ENCODE measurements around the gene GRAMD1A.

The GRAMD1A gene

DNA sequence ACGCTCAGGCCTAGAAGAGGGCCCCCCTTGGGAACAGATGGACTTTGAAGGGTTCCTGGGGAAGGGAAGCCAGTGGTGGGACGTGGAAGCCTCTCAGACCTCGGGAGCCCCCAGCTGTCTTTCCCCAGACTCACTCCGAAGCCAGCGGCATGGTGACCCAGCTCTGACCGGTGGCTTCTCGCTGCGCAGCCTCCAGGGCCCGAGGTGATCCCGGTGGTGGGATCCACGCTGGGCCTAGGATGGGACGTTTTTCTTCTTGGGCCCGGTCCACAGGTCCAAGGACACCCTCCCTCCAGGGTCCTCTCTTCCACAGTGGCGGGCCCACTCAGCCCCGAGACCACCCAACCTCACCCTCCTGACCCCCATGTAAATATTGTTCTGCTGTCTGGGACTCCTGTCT is 66.0 kb downstream of the GRAMD1A start:
- Histone ChIP-seq H3K4me1 (ENCODE audit: insufficient read depth, poor library complexity, severe bottlenecking) (peaks cover 7% of the 10 kb centered on the region), H3K27ac (ENCODE audit: poor library complexity, severe bottlenecking) (no peak overlapping the region), H3K9me3 (ENCODE audit: severe bottlenecking) (no peaks in the 10 kb centered on the region), H3K36me3 (ENCODE audit: low read depth) (no peaks in the 10 kb centered on the region), H3K4me3 (ENCODE audit: severe bottlenecking) (no peak overlapping the region), H3K27me3 (ENCODE audit: insufficient read depth, poor library complexity, severe bottlenecking) (no peaks in the 10 kb centered on the region)
- ATAC-seq (ENCODE audit: low read depth) = no peak
- DNase-seq (ENCODE audit: low spot score) = no peak
- TF ChIP-seq, protein P1, sequence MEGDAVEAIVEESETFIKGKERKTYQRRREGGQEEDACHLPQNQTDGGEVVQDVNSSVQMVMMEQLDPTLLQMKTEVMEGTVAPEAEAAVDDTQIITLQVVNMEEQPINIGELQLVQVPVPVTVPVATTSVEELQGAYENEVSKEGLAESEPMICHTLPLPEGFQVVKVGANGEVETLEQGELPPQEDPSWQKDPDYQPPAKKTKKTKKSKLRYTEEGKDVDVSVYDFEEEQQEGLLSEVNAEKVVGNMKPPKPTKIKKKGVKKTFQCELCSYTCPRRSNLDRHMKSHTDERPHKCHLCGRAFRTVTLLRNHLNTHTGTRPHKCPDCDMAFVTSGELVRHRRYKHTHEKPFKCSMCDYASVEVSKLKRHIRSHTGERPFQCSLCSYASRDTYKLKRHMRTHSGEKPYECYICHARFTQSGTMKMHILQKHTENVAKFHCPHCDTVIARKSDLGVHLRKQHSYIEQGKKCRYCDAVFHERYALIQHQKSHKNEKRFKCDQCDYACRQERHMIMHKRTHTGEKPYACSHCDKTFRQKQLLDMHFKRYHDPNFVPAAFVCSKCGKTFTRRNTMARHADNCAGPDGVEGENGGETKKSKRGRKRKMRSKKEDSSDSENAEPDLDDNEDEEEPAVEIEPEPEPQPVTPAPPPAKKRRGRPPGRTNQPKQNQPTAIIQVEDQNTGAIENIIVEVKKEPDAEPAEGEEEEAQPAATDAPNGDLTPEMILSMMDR (IDR thresholded peaks at IDR 0.05; ENCODE audit: poor library complexity, severe bottlenecking) = no peak

DNA sequence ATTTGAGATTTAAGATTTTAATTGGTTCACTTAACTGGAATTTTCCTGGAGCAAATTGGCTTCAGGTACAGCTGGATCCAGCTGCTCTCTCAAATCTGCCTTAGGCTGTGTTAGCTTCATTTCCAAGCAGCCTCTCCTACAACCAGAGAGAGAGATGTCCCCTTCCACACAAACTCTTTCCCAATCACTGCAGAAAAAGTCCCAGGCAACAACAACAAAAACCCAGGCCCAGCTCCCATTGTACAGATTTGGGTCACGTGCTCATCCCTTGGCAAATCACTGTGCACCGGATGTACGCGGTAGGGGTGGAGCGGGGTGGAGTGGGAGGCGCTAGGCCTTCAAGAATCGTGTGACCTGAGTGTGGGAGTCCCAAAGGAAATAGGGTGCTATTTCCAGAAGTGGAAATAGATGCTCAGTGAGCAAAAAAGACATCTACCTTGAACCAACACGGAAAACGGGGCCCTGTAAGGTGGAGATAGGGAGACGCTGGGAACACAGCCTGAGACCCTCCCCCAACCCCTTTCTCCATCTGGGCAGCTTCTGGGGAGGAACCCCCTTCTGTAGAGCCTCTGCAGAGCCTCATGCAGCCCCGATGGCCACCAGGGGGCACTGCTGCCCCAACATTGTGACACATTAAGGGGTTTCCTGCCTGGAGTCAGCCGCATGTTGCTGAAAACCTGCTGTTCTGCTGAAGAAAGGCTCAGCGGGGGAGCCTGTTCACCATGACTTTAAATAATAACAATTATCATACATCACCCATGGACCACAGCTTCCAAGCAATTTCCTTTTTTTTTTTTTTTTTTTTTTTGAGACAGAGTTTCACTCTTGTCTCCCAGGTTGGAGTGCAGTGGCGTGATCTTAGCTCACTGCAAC is 66.8 kb downstream of the GRAMD1A start:
- TF ChIP-seq, protein P1 (IDR thresholded peaks at IDR 0.05; ENCODE audit: poor library complexity, severe bottlenecking) = peak; percentile 83
- no peaks in the 10 kb centered on the region for H3K9me3 ChIP-seq (ENCODE audit: severe bottlenecking)
- no peak for DNase-seq (ENCODE audit: low spot score)
- no peaks in the 10 kb centered on the region for H3K36me3 ChIP-seq (ENCODE audit: low read depth)
- no peaks in the 10 kb centered on the region for H3K27me3 ChIP-seq (ENCODE audit: insufficient read depth, poor library complexity, severe bottlenecking)
- H3K4me3 ChIP-seq (ENCODE audit: severe bottlenecking) = no peak overlapping the region
- no peak overlapping the region for H3K27ac ChIP-seq (ENCODE audit: poor library complexity, severe bottlenecking)
- peak; percentile 89 for ATAC-seq (ENCODE audit: low read depth)
- peaks cover 7% of the 10 kb centered on the region for H3K4me1 ChIP-seq (ENCODE audit: insufficient read depth, poor library complexity, severe bottlenecking)

DNA sequence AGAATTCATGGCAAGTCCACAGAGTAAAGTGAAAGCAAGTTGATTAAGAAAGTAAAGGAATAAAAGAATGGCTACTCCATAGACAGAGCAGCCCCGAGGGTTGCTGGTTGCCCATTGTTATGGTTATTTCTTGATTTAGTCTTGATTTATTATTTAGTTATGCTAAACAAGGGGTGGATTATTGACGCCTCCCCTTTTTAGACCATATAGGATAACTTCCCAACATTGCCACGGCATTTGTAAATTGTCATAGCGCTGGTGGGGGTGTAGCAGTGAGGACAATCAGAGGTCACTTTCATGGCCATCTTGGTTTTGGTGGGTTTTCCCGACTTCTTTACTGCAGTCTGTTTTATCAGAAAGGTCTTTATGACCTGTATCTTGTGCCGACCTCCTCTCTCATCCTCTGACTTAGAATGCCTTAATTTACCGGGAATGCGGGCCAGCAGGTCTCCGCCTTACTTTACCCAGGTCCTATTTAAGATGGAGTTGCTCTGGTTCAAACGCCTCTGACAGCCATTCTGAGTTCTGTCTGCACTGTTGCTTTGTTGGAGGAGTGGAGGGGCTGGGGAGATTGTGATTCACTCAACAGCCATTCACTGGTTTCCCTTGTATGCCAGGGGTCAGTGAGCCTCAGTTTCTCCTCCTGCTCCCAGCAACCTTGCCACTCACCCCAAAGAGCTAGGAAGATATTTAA is 69.0 kb downstream of the GRAMD1A start:
- no peak for DNase-seq (ENCODE audit: low spot score)
- no peak for ATAC-seq (ENCODE audit: low read depth)
- Histone ChIP-seq H3K27ac (ENCODE audit: poor library complexity, severe bottlenecking) (no peak overlapping the region), H3K27me3 (ENCODE audit: insufficient read depth, poor library complexity, severe bottlenecking) (no peaks in the 10 kb centered on the region), H3K9me3 (ENCODE audit: severe bottlenecking) (no peaks in the 10 kb centered on the region), H3K4me3 (ENCODE audit: severe bottlenecking) (no peak overlapping the region), H3K4me1 (ENCODE audit: insufficient read depth, poor library complexity, severe bottlenecking) (peaks cover 7% of the 10 kb centered on the region), H3K36me3 (ENCODE audit: low read depth) (no peaks in the 10 kb centered on the region)
- TF ChIP-seq, protein P1 (IDR thresholded peaks at IDR 0.05; ENCODE audit: poor library complexity, severe bottlenecking) = no peak

DNA sequence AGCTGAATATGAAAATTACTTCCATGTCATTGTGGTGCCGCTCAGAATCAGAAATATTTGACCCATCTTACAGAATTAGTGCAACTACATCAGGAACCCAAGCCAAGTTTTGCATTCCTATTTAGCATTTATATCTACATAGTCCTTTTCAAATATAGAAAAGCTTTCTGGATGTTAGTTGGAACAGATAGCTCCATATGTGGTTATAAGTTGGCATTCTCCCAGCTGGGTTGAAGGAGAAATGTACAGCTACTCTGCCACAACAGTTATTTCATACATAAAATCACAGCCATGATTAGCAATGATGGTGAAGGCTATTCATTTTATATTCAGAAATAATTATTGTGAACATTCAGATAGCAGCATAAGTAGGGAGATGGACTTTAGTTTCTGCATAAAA is 69.6 kb downstream of the GRAMD1A start:
- H3K27ac ChIP-seq (ENCODE audit: poor library complexity, severe bottlenecking) = no peak overlapping the region

More for the DNA sequence above, 69.6 kb downstream of the GRAMD1A start:
- ATAC-seq (ENCODE audit: low read depth) (no peak), DNase-seq (ENCODE audit: low spot score) (no peak)
- Histone ChIP-seq H3K9me3 (ENCODE audit: severe bottlenecking) (no peaks in the 10 kb centered on the region), H3K4me3 (ENCODE audit: severe bottlenecking) (no peak overlapping the region), H3K4me1 (ENCODE audit: insufficient read depth, poor library complexity, severe bottlenecking) (peaks cover 7% of the 10 kb centered on the region), H3K27me3 (ENCODE audit: insufficient read depth, poor library complexity, severe bottlenecking) (no peaks in the 10 kb centered on the region), H3K36me3 (ENCODE audit: low read depth) (no peaks in the 10 kb centered on the region)
- TF ChIP-seq, protein P1 (IDR thresholded peaks at IDR 0.05; ENCODE audit: poor library complexity, severe bottlenecking) = no peak

Measured in RWPE2 (cell line).